ENCODE data around the gene PIEZO2.
A peak's percentile ranks its signal among the peaks of the same experiment; 100 is the strongest.

Gene PIEZO2

DNA sequence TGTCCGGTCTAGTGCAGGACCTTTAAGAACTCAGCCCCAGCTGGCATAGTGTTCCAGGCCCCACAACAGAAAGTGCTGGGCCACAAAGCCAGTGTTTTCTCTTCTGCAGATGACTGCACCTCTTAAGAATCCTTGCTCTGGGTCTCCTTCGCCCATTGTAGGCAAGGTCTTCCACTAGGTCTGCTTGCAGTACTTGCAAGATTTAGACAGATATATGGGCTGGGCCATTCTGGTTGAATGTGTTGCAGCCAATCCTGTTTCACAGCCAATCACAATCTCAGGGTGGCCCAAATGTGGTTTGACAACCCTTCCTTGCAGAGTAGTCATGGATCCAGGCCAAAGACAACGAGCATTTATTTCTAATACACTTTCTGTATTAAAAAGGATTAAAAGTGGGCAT, 13.1 kb upstream of the PIEZO2 start:
- Mint-ChIP-seq H3K36me3 (no peaks in the 10 kb centered on the region), H3K9me3 (no peaks in the 10 kb centered on the region), H3K4me1 (no peaks in the 10 kb centered on the region), H3K4me3 (no peak overlapping the region), H3K27ac (no peak overlapping the region), H3K27me3 (no peaks in the 10 kb centered on the region)
- CTCF ChIA-PET: interaction anchor here (1.4 kb wide), 1 partner anchor 311 kb away, joined by 3 read pairs; no protein-coding TSS in a partner anchor
- DNase-seq: no peak

DNA sequence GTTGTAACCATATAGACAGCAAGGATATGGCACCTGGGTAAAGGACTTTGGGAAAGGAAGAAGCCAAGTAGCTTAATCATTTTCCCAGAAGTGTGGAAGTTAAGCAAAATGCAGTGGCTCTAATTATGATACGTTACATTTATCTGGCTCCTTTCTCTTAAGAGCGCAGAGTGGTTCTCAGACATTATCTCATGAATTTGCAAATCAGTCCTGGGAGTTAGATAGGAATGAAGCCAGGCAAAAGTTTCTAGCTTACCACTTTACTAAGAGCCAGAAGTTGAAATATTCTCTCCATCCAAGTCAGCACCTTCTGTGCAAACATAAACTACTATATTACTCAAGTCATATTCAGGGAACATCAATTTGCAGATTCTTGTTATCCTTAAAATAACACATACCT, 10.9 kb upstream of the PIEZO2 start:
- Mint-ChIP-seq H3K4me1 (no peaks in the 10 kb centered on the region), H3K4me3 (no peak overlapping the region), H3K36me3 (no peaks in the 10 kb centered on the region), H3K9me3 (no peaks in the 10 kb centered on the region), H3K27ac (no peak overlapping the region), H3K27me3 (no peaks in the 10 kb centered on the region)
- no peak for DNase-seq
- CTCF ChIA-PET: no interaction called here

DNA sequence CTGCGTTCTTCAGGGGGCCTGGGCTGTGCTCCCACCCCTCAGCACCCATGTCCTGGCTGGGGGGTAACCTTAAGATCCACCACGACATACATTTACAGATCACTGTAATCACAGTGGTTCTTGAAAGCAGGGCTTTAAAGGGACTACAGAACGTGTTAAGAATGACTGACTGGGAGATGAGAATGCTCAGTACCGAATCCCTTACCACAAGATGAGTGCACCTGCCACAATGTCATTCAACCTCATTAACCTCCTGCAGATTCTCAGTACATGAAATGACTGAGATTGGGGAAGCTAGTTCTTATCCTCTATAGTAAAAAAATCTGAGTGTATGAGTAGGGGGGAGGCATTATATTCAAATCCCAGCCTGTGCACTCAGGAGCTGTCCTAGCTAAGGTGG, 10.5 kb upstream of the PIEZO2 start:
- H3K36me3 Mint-ChIP-seq: no peaks in the 10 kb centered on the region
- H3K4me1 Mint-ChIP-seq: no peaks in the 10 kb centered on the region
- CTCF ChIA-PET: no interaction called here
- no peak overlapping the region for H3K27ac Mint-ChIP-seq
- no peak for DNase-seq
- no peaks in the 10 kb centered on the region for H3K9me3 Mint-ChIP-seq
- H3K27me3 Mint-ChIP-seq: no peaks in the 10 kb centered on the region
- H3K4me3 Mint-ChIP-seq: no peak overlapping the region

DNA sequence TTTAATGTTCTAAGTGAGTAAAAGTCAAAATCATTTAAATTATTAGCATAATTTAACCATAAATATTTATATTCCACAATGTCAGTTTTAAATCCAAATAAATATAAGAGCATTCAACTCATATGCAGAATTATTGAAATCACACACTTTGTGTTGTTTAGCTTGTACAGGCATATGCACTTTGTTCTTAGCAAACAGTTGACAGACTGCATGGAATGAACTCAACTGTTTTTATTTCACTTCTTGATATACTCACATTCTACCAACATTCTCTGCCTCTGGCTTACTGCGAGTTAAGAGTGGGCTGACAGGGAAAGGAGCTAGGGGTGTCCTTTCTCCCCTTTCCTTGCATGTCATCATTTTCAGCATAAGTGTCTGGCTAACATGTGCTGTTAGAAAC, 7.6 kb upstream of the PIEZO2 start:
- Mint-ChIP-seq H3K4me3 (no peak overlapping the region), H3K4me1 (no peaks in the 10 kb centered on the region), H3K36me3 (no peaks in the 10 kb centered on the region), H3K9me3 (no peaks in the 10 kb centered on the region), H3K27ac (no peak overlapping the region), H3K27me3 (no peaks in the 10 kb centered on the region)
- CTCF ChIA-PET: no interaction called here
- DNase-seq: no peak

DNA sequence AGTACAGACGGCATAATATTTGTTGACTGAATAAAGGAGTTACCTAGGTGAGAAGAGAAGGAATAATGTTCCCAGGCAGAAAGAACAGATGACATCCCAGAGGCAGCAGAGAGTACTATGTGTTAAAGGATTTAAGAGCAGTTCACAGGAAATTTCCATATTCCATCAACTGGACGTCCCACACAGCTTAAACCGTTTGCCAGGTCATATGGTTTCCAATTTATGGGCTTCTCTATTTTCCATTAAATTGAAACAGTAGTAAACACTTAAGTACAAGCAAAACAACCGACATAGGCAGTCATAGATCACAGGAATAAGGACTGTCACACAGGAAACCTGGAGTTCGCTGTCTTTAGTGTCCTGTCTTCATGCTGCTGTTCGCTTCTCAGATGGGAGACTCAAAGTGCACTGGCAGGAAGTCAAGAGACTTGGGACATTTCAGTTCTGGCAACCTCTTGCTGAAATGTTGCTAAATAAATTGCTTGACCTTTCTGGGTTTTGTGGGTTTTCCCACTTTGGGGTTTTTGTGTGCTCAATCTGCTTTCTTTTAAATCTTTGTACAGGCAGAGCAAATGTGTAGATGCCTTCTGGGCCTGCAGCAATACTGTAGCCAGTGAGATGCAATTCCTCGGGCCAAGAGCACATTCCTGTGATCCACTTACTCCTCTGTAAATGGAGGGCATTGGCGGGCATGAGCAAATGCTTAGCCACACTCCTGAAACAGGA, 5.8 kb upstream of the PIEZO2 start:
- no peak overlapping the region for H3K27ac Mint-ChIP-seq
- peaks cover 14% of the 10 kb centered on the region for H3K27me3 Mint-ChIP-seq
- CTCF ChIA-PET: interaction anchor here (1.0 to 1.9 kb wide), 2 partner anchors 23 to 304 kb away, joined by 4 to 9 read pairs; no protein-coding TSS in a partner anchor
- H3K4me1 Mint-ChIP-seq: no peaks in the 10 kb centered on the region
- no peaks in the 10 kb centered on the region for H3K36me3 Mint-ChIP-seq
- DNase-seq: no peak
- H3K9me3 Mint-ChIP-seq: no peaks in the 10 kb centered on the region
- H3K4me3 Mint-ChIP-seq: no peak overlapping the region

DNA sequence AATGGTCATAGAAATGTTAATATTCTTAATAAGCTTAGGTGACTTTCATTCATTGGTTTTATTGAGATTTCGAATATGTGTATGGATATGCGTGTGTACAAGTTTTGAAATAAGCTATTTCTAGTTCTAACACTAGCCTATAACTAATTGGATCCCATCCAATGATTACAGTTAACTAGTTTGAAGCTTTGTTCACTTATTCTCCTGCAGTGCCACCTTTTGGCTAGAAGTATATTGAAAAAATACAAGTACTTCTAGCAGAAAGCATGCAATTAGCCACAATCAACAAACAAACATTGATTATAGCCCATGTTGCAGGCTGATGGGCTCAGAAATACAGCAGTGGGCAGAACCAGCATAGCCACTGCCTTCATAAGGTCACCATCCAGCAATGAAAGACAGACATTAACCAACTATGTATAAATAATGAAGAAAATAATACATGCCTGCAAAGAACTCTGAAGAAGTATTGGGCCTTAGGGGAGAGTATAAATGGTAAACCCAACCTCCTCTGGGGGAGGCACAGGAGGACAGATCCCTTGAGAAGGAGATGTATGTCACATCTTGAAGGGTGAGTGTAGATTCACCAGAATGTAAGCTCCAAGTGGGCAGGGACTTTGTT, 5.1 kb upstream of the PIEZO2 start:
- no peak for DNase-seq
- no peak overlapping the region for H3K27ac Mint-ChIP-seq
- H3K27me3 Mint-ChIP-seq: peaks cover 22% of the 10 kb centered on the region
- CTCF ChIA-PET: interaction anchor here (0.9 to 1.9 kb wide), 5 partner anchors 11 to 596 kb away, joined by 3 to 9 read pairs (median 4); no protein-coding TSS in a partner anchor
- H3K9me3 Mint-ChIP-seq: no peaks in the 10 kb centered on the region
- H3K4me1 Mint-ChIP-seq: no peaks in the 10 kb centered on the region
- no peak overlapping the region for H3K4me3 Mint-ChIP-seq
- no peaks in the 10 kb centered on the region for H3K36me3 Mint-ChIP-seq

DNA sequence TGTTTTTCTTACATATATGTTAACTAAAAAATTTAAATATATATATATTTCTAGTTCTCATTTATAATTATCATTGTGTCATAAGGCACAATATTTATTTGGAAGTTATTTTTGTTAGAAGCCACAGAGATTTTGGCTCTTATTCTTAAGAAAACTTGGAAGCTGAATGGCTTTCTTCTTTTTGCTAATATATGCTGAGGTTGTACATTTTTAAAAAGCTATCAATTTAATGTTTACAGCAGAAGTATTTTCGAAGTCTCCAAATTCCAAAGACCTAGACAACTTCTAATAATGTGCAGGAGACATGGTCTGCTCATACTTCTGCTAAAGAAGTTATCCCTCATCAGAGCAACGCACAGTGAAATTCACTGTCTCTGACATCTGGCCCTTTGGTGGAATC, 3.7 kb upstream of the PIEZO2 start:
- Mint-ChIP-seq H3K4me1 (no peaks in the 10 kb centered on the region), H3K9me3 (no peaks in the 10 kb centered on the region), H3K27me3 (peaks cover 35% of the 10 kb centered on the region), H3K27ac (no peak overlapping the region), H3K4me3 (no peak overlapping the region), H3K36me3 (no peaks in the 10 kb centered on the region)
- DNase-seq: no peak
- CTCF ChIA-PET: no interaction called here

DNA sequence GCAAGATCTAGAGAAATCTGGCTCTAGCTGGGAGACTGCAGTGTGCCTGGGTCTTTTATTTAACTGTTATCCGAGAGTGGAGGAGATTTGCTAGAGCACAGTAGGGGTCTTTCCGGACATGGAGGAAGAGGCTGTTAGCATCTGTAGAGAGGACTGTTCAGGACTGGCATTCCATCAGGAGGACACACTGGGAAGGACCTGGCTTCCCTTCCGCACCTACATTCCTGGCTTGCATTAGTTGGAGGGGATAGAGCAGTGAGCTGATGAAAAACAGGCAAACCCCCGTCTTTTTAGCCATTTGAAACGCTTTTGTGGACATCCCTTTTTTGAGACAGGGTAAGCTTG, 874 bp upstream of the PIEZO2 start:
- H3K27ac Mint-ChIP-seq: no peak overlapping the region
- H3K4me3 Mint-ChIP-seq: no peak overlapping the region
- CTCF ChIA-PET: no interaction called here
- H3K4me1 Mint-ChIP-seq: no peaks in the 10 kb centered on the region
- H3K27me3 Mint-ChIP-seq: peaks cover 59% of the 10 kb centered on the region
- no peak for DNase-seq
- no peaks in the 10 kb centered on the region for H3K36me3 Mint-ChIP-seq
- no peaks in the 10 kb centered on the region for H3K9me3 Mint-ChIP-seq

DNA sequence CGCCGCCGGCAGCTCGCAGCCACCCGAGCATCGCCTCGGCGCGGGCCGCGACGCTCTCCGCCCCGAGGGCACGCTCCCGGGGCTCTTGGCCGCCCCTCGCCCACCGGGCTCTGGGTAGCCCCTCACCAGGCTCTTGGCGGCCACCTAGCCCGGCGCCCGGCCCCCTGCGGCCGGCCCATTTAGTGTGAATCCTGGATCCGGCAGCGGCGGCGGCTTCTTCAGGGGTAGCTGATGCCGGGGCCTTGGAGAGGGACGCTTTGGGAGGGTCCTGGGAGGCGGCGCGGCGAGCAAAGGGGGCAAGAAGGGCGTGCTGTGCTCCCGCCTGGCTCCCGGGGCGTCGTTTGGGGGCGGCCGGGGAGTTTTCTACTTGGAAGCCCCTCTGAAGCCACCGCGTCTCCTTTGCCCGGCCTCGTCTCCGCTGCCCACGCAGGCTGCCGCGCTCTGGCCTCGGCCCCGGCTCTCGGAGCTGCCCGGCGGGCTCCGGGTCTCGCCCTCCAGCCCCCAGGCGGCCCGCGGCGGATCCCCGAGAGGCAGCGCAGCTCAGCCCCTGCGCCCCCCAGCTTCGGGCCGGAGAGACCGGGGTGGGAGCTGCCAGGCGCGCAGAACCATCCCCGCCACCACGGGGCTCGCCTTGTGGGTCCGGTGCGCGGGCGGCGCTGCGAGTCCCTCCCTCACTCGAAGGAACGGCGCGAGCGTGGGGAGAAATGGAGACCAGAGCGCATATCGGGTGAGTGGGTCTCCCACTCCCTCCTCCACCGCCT, 509 bp downstream of the PIEZO2 start:
- Mint-ChIP-seq H3K27ac (no peak overlapping the region), H3K27me3 (peaks cover 59% of the 10 kb centered on the region), H3K9me3 (no peaks in the 10 kb centered on the region), H3K4me1 (no peaks in the 10 kb centered on the region), H3K36me3 (no peaks in the 10 kb centered on the region), H3K4me3 (no peak overlapping the region)
- no peak for DNase-seq
- CTCF ChIA-PET: no interaction called here

DNA sequence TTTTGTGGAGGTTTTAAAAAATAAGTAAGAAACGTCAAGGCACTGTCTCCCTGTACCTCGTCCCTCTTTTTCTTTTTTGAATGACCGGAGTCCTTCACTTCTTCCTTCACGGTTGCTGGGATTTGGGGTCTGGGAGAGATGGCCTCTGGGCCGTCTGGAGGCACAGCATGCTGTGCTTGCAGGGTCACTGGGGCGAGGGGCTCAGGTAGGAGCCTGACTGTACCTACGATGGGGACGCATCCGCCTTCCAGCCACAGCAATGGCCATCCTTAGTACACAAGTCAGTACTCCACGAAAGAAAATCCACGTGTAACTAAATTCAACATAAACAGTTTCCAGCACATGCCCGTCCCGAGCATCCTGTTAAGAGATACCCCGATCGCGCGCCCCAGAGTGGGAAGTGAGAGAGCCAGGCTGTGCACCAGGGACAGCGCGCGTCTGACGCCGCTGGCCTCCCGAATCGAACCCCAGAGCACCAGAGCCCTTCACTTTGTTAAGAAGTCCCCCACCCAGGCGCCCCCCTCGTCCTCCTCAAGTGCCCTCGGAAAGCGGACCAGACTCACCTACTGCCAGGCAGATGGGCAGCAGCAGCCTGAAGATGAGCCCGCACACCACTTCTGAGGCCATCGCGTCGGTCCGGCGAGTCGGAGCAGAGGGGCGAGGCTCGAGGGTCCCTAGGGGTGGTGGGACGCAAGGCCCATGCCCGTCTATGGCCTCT, 1.2 kb downstream of the PIEZO2 start:
- H3K4me3 Mint-ChIP-seq: no peak overlapping the region
- peaks cover 59% of the 10 kb centered on the region for H3K27me3 Mint-ChIP-seq
- no peaks in the 10 kb centered on the region for H3K9me3 Mint-ChIP-seq
- H3K27ac Mint-ChIP-seq: peak overlapping the region; percentile 28
- no peak for DNase-seq
- no peaks in the 10 kb centered on the region for H3K36me3 Mint-ChIP-seq
- no peaks in the 10 kb centered on the region for H3K4me1 Mint-ChIP-seq
- CTCF ChIA-PET: no interaction called here

DNA sequence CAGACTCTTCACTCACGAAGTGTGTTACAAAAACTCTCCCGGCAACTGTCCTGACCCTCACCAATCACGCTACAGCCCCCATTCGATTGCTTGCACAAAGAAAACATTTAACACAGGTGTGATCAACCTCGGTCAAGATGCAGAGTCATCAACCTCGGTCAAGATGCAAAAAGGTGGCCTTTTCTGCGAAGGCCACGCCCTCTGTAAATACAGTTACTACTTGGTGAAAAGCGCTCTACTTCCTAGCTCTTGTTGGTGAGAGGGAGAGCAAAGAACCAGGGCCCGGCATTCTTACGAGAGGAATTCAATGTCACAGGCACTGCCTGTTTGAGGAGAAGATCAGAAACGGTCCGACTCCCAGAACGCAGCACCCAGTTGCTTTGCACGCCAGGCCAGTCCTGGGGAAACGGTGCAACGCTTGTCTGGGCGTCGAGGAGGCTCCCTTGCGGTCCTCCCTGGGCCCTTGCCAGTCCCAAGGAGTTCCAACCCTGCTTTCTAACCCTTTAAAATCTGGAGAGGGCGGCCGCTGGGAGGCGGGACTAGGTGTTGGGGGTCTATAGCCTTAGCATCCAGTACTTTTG, 1.9 kb downstream of the PIEZO2 start:
- Mint-ChIP-seq H3K9me3 (no peaks in the 10 kb centered on the region), H3K36me3 (no peaks in the 10 kb centered on the region), H3K4me1 (no peaks in the 10 kb centered on the region), H3K4me3 (no peak overlapping the region), H3K27me3 (peaks cover 59% of the 10 kb centered on the region), H3K27ac (no peak overlapping the region)
- DNase-seq: no peak
- CTCF ChIA-PET: no interaction called here

DNA sequence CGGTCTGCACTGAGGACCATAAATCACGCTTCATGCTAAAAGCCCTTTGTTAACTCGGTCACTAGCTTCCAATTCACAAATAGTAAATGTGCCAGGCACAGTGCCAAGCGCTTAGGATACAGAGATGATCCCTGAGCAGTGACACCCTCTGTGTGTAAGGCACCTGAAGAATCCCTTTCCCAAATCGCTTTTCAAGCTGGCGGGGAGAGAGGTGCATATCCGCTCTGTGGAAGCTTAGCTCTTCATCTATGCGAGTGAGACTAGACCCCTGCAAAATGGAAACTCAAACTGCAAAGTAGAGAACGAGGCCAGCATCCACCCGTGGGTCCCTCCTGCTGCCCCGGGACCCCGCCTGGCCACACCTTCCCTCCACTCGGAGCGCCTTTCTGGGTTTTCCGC, 2.4 kb downstream of the PIEZO2 start:
- Mint-ChIP-seq H3K4me3 (no peak overlapping the region), H3K4me1 (no peaks in the 10 kb centered on the region), H3K36me3 (no peaks in the 10 kb centered on the region), H3K27ac (no peak overlapping the region), H3K9me3 (no peaks in the 10 kb centered on the region), H3K27me3 (peaks cover 59% of the 10 kb centered on the region)
- DNase-seq: no peak
- CTCF ChIA-PET: no interaction called here

DNA sequence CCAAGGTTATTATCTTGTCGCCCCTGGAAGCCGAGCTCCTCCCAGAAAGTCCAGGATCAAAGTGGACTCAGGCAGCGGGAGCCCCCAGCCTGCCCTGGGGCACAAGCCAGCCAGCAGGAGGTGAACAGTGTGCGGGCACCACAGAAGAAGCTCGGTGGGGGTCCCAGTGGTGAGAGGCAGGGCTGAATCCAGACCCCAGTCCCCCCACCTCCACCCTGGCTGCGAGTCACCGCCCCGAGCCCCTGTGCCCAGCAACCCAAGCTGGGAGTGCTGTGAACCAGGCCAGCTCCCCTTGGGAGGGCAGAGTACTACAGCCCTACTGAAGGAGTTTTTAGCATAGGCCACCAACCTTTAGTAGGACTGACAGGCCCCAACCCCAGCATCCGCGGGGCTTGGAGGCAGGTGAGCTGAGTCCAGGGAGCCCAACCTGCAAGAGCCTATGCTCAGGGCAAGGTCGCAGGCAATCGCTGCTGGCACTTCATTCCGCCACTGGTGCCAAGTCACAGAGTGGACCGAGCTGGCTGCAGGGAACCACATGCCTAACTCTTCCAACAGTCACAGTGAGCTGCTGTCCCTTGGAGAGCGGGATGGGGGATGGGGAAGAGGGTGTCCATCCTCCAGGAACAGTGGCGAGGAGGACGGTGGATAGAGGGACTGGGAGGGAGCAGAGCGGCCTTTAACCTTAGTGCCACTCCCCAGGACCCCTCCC, 3.0 kb downstream of the PIEZO2 start:
- CTCF ChIA-PET: no interaction called here
- Mint-ChIP-seq H3K27me3 (peaks cover 57% of the 10 kb centered on the region), H3K4me3 (no peak overlapping the region), H3K36me3 (no peaks in the 10 kb centered on the region), H3K9me3 (no peaks in the 10 kb centered on the region), H3K4me1 (no peaks in the 10 kb centered on the region), H3K27ac (no peak overlapping the region)
- no peak for DNase-seq
